ENCODE data around the gene SPP1. TPM values are rescaled to one million over a fixed set of nuclear protein-coding genes. Genes with fewer than 3 reads are reported as not detected.
A peak's percentile ranks its signal among the peaks of the same experiment; 100 is the strongest.

SPP1 gene
- total RNA-seq, 1 donor from 2014 or later: 13.5 TPM

DNA sequence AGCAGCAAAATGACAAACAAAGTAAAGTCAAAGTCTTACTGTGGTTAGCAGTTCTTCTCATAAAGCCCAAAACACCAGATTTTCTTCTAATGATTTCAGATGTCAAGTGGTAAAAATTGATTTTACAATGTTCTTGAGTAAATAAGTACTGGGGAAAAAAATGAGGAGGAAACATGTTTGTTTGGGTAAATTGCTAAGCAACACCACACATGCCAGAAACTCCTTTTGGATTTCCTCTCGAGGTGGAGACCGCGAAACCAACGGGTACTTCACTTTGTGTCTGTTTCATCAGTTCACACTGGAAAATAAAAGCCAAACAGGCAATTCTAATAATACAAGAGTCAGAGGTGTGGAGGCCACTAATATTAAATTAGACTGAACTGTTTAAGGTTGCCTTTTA lies 27.3 kb downstream of the SPP1 start:
- Mint-ChIP-seq H3K27ac (ENCODE audit: unreplicated experiment) (no peak overlapping the region), H3K4me1 (ENCODE audit: low read depth) (peaks cover 39% of the 10 kb centered on the region), H3K36me3 (ENCODE audit: low read depth) (no peaks in the 10 kb centered on the region), H3K27me3 (ENCODE audit: low read depth) (no peaks in the 10 kb centered on the region), H3K9me3 (ENCODE audit: low read depth) (no peaks in the 10 kb centered on the region), H3K4me3 (ENCODE audit: unreplicated experiment) (no peak overlapping the region)
- DNase-seq (ENCODE audit: low spot score): no peak
- TF ChIP-seq, protein P1, sequence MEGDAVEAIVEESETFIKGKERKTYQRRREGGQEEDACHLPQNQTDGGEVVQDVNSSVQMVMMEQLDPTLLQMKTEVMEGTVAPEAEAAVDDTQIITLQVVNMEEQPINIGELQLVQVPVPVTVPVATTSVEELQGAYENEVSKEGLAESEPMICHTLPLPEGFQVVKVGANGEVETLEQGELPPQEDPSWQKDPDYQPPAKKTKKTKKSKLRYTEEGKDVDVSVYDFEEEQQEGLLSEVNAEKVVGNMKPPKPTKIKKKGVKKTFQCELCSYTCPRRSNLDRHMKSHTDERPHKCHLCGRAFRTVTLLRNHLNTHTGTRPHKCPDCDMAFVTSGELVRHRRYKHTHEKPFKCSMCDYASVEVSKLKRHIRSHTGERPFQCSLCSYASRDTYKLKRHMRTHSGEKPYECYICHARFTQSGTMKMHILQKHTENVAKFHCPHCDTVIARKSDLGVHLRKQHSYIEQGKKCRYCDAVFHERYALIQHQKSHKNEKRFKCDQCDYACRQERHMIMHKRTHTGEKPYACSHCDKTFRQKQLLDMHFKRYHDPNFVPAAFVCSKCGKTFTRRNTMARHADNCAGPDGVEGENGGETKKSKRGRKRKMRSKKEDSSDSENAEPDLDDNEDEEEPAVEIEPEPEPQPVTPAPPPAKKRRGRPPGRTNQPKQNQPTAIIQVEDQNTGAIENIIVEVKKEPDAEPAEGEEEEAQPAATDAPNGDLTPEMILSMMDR (IDR thresholded peaks at IDR 0.05): no peak

DNA sequence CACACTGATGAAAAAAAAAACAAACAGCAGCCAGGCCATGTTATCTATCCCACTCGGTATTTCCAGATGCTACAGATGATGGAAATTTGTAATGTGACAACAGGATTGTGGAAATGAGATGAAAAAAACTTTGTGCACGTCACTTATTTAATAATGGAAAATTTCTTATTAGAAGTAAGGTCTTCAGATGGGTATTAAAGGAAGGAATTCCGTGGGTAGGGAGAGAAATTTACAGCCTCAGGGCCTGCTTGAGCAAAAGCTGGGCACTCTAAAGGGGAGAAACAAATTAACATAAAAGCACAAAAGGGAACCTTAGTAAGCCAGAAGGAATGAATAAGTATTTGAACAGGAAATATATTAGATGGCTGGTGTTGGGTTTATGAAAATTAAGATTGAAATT lies 27.7 kb downstream of the SPP1 start:
- Mint-ChIP-seq H3K27me3 (ENCODE audit: low read depth) (no peaks in the 10 kb centered on the region), H3K27ac (ENCODE audit: unreplicated experiment) (peak overlapping the region; percentile 33)

DNA sequence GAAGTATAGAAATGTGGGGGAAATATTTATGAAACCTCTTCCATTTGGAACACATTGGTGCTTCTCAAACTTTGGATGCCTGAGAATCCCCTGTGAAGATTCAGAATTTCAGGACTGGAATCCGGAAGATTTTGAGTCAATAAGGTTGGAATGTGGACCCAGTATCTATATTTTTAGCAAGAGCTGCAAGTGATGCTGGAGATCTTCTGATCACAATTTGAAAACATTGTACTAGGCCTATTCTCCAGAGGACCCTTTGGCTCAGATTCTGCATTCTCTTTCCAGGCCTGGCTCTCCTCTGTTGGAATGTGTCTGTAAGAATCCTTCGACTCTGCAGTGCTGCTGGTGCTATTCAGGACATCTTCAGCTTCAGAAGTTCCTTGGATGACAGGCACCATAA lies 29.6 kb downstream of the SPP1 start:
- Mint-ChIP-seq H3K9me3 (ENCODE audit: low read depth) (no peaks in the 10 kb centered on the region), H3K27ac (ENCODE audit: unreplicated experiment) (peak overlapping the region; percentile 57), H3K27me3 (ENCODE audit: low read depth) (no peaks in the 10 kb centered on the region), H3K4me3 (ENCODE audit: unreplicated experiment) (no peak overlapping the region), H3K4me1 (ENCODE audit: low read depth) (peaks cover 55% of the 10 kb centered on the region), H3K36me3 (ENCODE audit: low read depth) (no peaks in the 10 kb centered on the region)
- no peak for DNase-seq (ENCODE audit: low spot score)
- TF ChIP-seq, protein P1 (IDR thresholded peaks at IDR 0.05): no peak

More for the DNA sequence above, 27.7 kb downstream of the SPP1 start:
- H3K4me1 Mint-ChIP-seq (ENCODE audit: low read depth): peaks cover 39% of the 10 kb centered on the region
- H3K36me3 Mint-ChIP-seq (ENCODE audit: low read depth): no peaks in the 10 kb centered on the region
- H3K4me3 Mint-ChIP-seq (ENCODE audit: unreplicated experiment): no peak overlapping the region
- no peak for DNase-seq (ENCODE audit: low spot score)
- TF ChIP-seq, protein P1 (IDR thresholded peaks at IDR 0.05): no peak
- H3K9me3 Mint-ChIP-seq (ENCODE audit: low read depth): no peaks in the 10 kb centered on the region

DNA sequence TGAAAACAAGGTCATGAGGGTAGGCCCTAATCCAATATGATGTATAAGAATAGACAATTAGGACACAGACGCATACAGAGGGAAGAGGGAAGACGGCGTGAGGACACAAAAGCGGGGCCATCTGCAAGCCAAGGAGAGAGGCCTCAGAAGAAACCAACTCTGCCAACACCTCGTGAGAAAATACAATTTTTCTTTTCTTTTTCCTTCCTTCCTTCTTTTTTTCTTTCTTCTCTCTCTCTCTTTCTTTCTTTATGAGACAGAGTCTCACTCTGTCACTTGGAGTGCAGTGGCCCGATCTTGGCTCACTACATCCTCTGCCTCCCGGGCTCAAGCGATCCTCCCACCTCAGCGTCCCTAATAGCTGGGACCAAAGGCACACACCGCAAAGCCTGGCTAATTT lies 30.4 kb downstream of the SPP1 start:
- Mint-ChIP-seq H3K36me3 (ENCODE audit: low read depth) (no peaks in the 10 kb centered on the region), H3K4me3 (ENCODE audit: unreplicated experiment) (no peak overlapping the region)

DNA sequence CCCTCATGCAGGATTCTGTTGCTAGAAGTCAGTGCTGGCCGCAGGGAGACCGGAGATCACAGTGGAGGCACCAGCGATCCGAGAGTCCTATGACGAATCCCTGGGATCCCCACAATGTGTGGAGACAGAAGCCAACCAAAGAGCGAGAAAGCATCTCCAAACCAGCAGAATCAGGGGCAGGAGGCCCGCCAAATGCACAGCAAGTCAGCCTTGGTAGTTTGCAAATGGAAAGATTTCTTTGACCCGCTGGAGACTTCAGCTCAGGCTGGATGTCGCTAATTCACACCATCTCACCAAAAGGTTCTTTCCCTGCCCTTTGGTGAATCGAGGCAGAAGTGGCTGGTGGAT lies 31.4 kb downstream of the SPP1 start:
- TF ChIP-seq, protein P1 (IDR thresholded peaks at IDR 0.05): no peak
- H3K4me1 Mint-ChIP-seq (ENCODE audit: low read depth): peaks cover 72% of the 10 kb centered on the region
- H3K27ac Mint-ChIP-seq (ENCODE audit: unreplicated experiment): peak overlapping the region; percentile 66
- no peaks in the 10 kb centered on the region for H3K36me3 Mint-ChIP-seq (ENCODE audit: low read depth)
- DNase-seq (ENCODE audit: low spot score): no peak
- no peaks in the 10 kb centered on the region for H3K9me3 Mint-ChIP-seq (ENCODE audit: low read depth)
- H3K27me3 Mint-ChIP-seq (ENCODE audit: low read depth): no peaks in the 10 kb centered on the region
- peak overlapping the region; percentile 73 for H3K4me3 Mint-ChIP-seq (ENCODE audit: unreplicated experiment)

More for the DNA sequence above, 30.4 kb downstream of the SPP1 start:
- Mint-ChIP-seq H3K27ac (ENCODE audit: unreplicated experiment) (no peak overlapping the region), H3K9me3 (ENCODE audit: low read depth) (no peaks in the 10 kb centered on the region), H3K4me1 (ENCODE audit: low read depth) (peaks cover 63% of the 10 kb centered on the region), H3K27me3 (ENCODE audit: low read depth) (no peaks in the 10 kb centered on the region)
- TF ChIP-seq, protein P1 (IDR thresholded peaks at IDR 0.05): no peak
- no peak for DNase-seq (ENCODE audit: low spot score)

All from chondrocyte (in vitro differentiated cells).